Neural cell (in vitro differentiated cells): Measurements from ENCODE around the gene ADGRB3. TPM values are rescaled to one million over a fixed set of nuclear protein-coding genes. Genes with fewer than 3 reads are reported as not detected.

Experiments used
- H2AFZ ChIP-seq: fragments of 200-600, 300-800 bp; sonication (generic), shearing (Covaris generic); 2 replicates; pipeline ENCODE4 v1.6.0; 2014; ENCODE audit warnings: low read depth, mild to moderate bottlenecking, antibody characterized with exemption, low read length, moderate library complexity
- H3F3A ChIP-seq: fragments of 200-600 bp; shearing (Covaris generic); 2 replicates; pipeline ENCODE4 v1.6.1; 2016; ENCODE audit warnings: mild to moderate bottlenecking, moderate library complexity, mixed read lengths, antibody characterized with exemption, low read length; ENCODE audit not compliant: insufficient read depth, poor library complexity, severe bottlenecking
- H3K27ac ChIP-seq: fragments of 200-600, 300-800 bp; sonication (generic), shearing (Covaris generic); 2 replicates; pipeline ENCODE4 v1.5.1; 2014; ENCODE audit warnings: mild to moderate bottlenecking, low read length, moderate library complexity
- H3K27me3 ChIP-seq: fragments of 300-800, 200-600 bp; sonication (generic), shearing (Covaris generic); 2 replicates; pipeline ENCODE4 v1.6.0; 2014; ENCODE audit warnings: mild to moderate bottlenecking, low read depth, low read length, moderate library complexity; ENCODE audit not compliant: insufficient read depth
- H3K36me3 ChIP-seq: fragments of 300-800, 200-600 bp; sonication (generic), shearing (Covaris generic); 2 replicates; pipeline ENCODE4 v1.5.1; 2014; ENCODE audit warnings: mild to moderate bottlenecking, antibody characterized with exemption, low read length, moderate library complexity; ENCODE audit not compliant: insufficient read depth
- H3K4me2 ChIP-seq: fragments of 300-800, 200-600 bp; sonication (generic), shearing (Covaris generic); 2 replicates; pipeline ENCODE4 v1.6.0; 2014; ENCODE audit warnings: mild to moderate bottlenecking, low read length
- H3K4me3 ChIP-seq: fragments of 300-800, 200-600 bp; sonication (generic), shearing (Covaris generic); 2 replicates; pipeline ENCODE4 v1.5.1; 2014; ENCODE audit warnings: mild to moderate bottlenecking, low read length, moderate library complexity
- H3K79me2 ChIP-seq: fragments of 200-600 bp; shearing (Covaris generic); replicated peaks from 2 replicates; pipeline ENCODE4 v1.6.0; 2014; ENCODE audit warnings: mild to moderate bottlenecking, low read length, moderate library complexity; ENCODE audit not compliant: insufficient read depth
- H3K9ac ChIP-seq: fragments of 300-800, 200-600 bp; sonication (generic), shearing (Covaris generic); 2 replicates; pipeline ENCODE4 v1.6.1; 2016; ENCODE audit warnings: mild to moderate bottlenecking, low read length, mixed read lengths
- H3K9me2 ChIP-seq: fragments of 200-600 bp; shearing (Covaris generic); 2 replicates; pipeline ENCODE4 v1.6.1; 2016; ENCODE audit warnings: mild to moderate bottlenecking, low read length, mixed read lengths; ENCODE audit not compliant: insufficient read depth
- H3K9me3 ChIP-seq: fragments of 200-600, 300-800 bp; sonication (generic), shearing (Covaris generic); 2 replicates; pipeline ENCODE4 v1.6.1; 2016; ENCODE audit warnings: mild to moderate bottlenecking, mixed run types, low read length, moderate library complexity, mixed read lengths
- H4K20me1 ChIP-seq: fragments of 200-600 bp; shearing (Covaris generic); 2 replicates; pipeline ENCODE4 v1.6.1; 2016; ENCODE audit warnings: mild to moderate bottlenecking, mixed run types; ENCODE audit not compliant: insufficient read depth
- EP300 ChIP-seq: fragments of 450-650 bp; conservative IDR thresholded peaks from 2 replicates; pipeline ENCODE4 v1.6.1; 2014; ENCODE audit warnings: antibody characterized with exemption, mild to moderate bottlenecking, moderate library complexity; ENCODE audit not compliant: poor library complexity, severe bottlenecking
- EZH2 ChIP-seq: fragments of 200-600, 300-800 bp; shearing (Covaris generic), sonication (generic); IDR thresholded peaks from 2 replicates; pipeline ENCODE4 v1.6.1; 2014; ENCODE audit warnings: antibody characterized with exemption, low read length, borderline replicate concordance, mild to moderate bottlenecking; ENCODE audit not compliant: insufficient read depth, poor library complexity, severe bottlenecking
- MXI1 ChIP-seq: fragments of 450-650 bp; conservative IDR thresholded peaks from 2 replicates; pipeline ENCODE4 v1.6.1; 2014; ENCODE audit warnings: antibody characterized with exemption, mild to moderate bottlenecking; ENCODE audit not compliant: poor library complexity, severe bottlenecking
- POLR2AphosphoS5 ChIP-seq: IDR thresholded peaks from 2 replicates; pipeline ENCODE4 v1.6.1; 2012
- RAD21 ChIP-seq: fragments of 450-650 bp; conservative IDR thresholded peaks from 2 replicates; pipeline ENCODE4 v1.6.1; 2014; ENCODE audit warnings: antibody characterized with exemption, mild to moderate bottlenecking, moderate library complexity
- SMC3 ChIP-seq: fragments of 450-650 bp; conservative IDR thresholded peaks from 2 replicates; pipeline ENCODE4 v1.6.1; 2014; ENCODE audit warnings: antibody characterized with exemption, mild to moderate bottlenecking, moderate library complexity; ENCODE audit not compliant: poor library complexity
- TAF1 ChIP-seq: IDR thresholded peaks from 2 replicates; pipeline ENCODE4 v1.6.1; 2012; ENCODE audit warnings: low read depth
- polyA plus RNA-seq: library from polyadenylated mRNA; depleted of rRNA; stranded (reverse); fragments of >200 nt; gene quantifications from 2 replicates; pipeline ENCODE4 v1.2.3, GENCODE V29; 2014
- TF ChIP-seq, protein P1 (sequence below): IDR thresholded peaks from 2 replicates; pipeline ENCODE4 v1.6.1; 2012; ENCODE audit warnings: borderline replicate concordance
- TF ChIP-seq, protein P2 (sequence below): fragments of 450-650 bp; IDR thresholded peaks from 2 replicates; pipeline ENCODE4 v1.5.1; 2014; ENCODE audit warnings: antibody characterized with exemption, mild to moderate bottlenecking, moderate library complexity; ENCODE audit not compliant: poor library complexity, severe bottlenecking

ADGRB3 gene
- polyA plus RNA-seq, 1 donor from 2014 or later: 66.5 TPM

GRCh38 chr6:68642977-68643376 lies 7.9 kb downstream of the ADGRB3 start:
- no peaks in the 10 kb centered on the region for H3K27me3 ChIP-seq
- no peak overlapping the region for H3K4me3 ChIP-seq
- H3K9me3 ChIP-seq: no peaks in the 10 kb centered on the region
- H4K20me1 ChIP-seq: no peaks in the 10 kb centered on the region
- H3K9me2 ChIP-seq: no peaks in the 10 kb centered on the region
- no peaks in the 10 kb centered on the region for H3K36me3 ChIP-seq
- no peak overlapping the region for H3K4me2 ChIP-seq
- H2AFZ ChIP-seq: no peak overlapping the region
- no peaks in the 10 kb centered on the region for H3F3A ChIP-seq
- H3K9ac ChIP-seq: no peak overlapping the region
- no peak for TF ChIP-seq SMC3
- no peak for TF ChIP-seq TAF1
- TF ChIP-seq EP300: no peak
- TF ChIP-seq, protein P1, sequence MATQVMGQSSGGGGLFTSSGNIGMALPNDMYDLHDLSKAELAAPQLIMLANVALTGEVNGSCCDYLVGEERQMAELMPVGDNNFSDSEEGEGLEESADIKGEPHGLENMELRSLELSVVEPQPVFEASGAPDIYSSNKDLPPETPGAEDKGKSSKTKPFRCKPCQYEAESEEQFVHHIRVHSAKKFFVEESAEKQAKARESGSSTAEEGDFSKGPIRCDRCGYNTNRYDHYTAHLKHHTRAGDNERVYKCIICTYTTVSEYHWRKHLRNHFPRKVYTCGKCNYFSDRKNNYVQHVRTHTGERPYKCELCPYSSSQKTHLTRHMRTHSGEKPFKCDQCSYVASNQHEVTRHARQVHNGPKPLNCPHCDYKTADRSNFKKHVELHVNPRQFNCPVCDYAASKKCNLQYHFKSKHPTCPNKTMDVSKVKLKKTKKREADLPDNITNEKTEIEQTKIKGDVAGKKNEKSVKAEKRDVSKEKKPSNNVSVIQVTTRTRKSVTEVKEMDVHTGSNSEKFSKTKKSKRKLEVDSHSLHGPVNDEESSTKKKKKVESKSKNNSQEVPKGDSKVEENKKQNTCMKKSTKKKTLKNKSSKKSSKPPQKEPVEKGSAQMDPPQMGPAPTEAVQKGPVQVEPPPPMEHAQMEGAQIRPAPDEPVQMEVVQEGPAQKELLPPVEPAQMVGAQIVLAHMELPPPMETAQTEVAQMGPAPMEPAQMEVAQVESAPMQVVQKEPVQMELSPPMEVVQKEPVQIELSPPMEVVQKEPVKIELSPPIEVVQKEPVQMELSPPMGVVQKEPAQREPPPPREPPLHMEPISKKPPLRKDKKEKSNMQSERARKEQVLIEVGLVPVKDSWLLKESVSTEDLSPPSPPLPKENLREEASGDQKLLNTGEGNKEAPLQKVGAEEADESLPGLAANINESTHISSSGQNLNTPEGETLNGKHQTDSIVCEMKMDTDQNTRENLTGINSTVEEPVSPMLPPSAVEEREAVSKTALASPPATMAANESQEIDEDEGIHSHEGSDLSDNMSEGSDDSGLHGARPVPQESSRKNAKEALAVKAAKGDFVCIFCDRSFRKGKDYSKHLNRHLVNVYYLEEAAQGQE: no peak
- TF ChIP-seq EZH2: no peak
- TF ChIP-seq MXI1: no peak
- no peak for TF ChIP-seq RAD21
- TF ChIP-seq, protein P2, sequence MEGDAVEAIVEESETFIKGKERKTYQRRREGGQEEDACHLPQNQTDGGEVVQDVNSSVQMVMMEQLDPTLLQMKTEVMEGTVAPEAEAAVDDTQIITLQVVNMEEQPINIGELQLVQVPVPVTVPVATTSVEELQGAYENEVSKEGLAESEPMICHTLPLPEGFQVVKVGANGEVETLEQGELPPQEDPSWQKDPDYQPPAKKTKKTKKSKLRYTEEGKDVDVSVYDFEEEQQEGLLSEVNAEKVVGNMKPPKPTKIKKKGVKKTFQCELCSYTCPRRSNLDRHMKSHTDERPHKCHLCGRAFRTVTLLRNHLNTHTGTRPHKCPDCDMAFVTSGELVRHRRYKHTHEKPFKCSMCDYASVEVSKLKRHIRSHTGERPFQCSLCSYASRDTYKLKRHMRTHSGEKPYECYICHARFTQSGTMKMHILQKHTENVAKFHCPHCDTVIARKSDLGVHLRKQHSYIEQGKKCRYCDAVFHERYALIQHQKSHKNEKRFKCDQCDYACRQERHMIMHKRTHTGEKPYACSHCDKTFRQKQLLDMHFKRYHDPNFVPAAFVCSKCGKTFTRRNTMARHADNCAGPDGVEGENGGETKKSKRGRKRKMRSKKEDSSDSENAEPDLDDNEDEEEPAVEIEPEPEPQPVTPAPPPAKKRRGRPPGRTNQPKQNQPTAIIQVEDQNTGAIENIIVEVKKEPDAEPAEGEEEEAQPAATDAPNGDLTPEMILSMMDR: no peak
- peaks cover 28% of the 10 kb centered on the region for H3K79me2 ChIP-seq
- H3K27ac ChIP-seq: no peak overlapping the region

DNA sequence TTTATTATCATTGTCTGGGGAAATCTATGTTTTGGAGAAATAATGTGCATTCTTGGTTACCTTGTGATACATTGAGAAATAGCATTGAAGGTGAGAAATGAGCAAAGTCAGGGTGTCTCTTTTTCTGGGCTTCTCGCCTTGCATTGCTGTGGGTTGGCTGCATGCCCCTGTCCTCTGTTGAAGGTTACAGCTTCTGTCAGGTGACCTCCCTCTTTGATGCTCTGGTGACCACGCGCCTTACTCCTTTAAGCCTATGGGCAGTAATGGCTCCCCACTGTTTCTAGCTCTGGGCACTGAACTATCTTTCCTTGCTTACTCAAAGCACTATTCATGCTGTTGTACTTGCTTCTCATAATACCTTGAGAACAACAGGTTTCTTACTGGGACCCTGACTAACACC lies 14.6 kb downstream of the ADGRB3 start:
- Histone ChIP-seq H3K9me3 (no peaks in the 10 kb centered on the region), H3K27me3 (no peaks in the 10 kb centered on the region), H4K20me1 (no peaks in the 10 kb centered on the region), H3K4me2 (no peak overlapping the region), H3K36me3 (no peaks in the 10 kb centered on the region), H2AFZ (no peak overlapping the region), H3K9ac (no peak overlapping the region), H3K27ac (no peak overlapping the region), H3F3A (no peaks in the 10 kb centered on the region), H3K79me2 (peaks cover 14% of the 10 kb centered on the region), H3K4me3 (no peak overlapping the region), H3K9me2 (no peaks in the 10 kb centered on the region)
- TF ChIP-seq SMC3 (no peak), MXI1 (no peak), EP300 (no peak), TAF1 (no peak), RAD21 (no peak), POLR2AphosphoS5 (no peak), EZH2 (no peak)
- TF ChIP-seq, protein P1: no peak
